Myocyte (in vitro differentiated cells): ENCODE results near the gene TANGO6. TPM values are rescaled to one million over a fixed set of nuclear protein-coding genes. Genes with fewer than 3 reads are reported as not detected.

Source experiments
- DNase-seq: peaks from one replicate; pipeline ENCODE4 v3.0.0-alpha.2; 2012; ENCODE audit warnings: low read depth
- total RNA-seq: library from RNA; depleted of rRNA; stranded (reverse); fragments of >200 nt; gene quantifications from 2 replicates; pipeline ENCODE4 v1.2.3, GENCODE V29; 2014

Gene TANGO6
- total RNA-seq, 1 donor from 2014 or later, result 11.4 TPM

DNA sequence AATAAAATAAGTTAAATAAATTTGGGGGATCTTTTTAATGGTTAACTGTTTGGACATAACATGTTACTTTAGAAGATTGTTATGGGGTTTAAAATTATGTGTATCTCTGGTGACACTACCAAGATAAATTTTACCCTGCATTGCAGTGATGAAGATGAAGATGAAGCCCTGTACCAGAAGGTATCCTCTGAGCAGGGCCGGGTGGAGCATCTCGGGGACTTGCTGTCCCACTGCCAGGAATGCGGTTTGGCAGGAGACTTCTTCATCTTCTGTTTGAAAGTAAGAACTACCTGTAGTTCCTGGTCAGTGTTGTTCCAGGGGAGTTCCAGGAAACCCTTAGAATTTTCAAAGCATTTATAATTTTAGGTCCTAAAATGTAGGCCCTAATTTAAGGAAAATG, 64.0 kb downstream of the TANGO6 start:
- no peak for DNase-seq

DNA sequence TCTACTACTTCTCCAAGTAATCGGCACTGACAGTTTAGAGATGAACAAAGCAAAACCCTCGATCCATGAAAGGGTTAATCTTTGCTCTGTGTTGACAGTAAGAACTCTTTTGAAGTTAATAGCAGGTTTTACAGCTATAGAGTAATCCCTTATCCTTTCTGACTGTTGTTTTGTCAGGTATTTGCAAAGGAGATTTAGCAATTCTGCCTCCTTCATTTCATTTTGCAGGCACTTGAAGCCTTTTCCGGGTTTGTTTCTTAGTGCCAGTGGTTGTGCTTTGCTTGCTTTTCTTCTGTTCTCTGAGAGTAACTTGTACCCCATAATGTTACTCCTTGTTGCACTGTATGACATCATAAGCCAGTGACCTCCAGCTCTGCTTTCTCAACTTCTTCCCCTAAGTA, 64.5 kb downstream of the TANGO6 start:
- no peak for DNase-seq

DNA sequence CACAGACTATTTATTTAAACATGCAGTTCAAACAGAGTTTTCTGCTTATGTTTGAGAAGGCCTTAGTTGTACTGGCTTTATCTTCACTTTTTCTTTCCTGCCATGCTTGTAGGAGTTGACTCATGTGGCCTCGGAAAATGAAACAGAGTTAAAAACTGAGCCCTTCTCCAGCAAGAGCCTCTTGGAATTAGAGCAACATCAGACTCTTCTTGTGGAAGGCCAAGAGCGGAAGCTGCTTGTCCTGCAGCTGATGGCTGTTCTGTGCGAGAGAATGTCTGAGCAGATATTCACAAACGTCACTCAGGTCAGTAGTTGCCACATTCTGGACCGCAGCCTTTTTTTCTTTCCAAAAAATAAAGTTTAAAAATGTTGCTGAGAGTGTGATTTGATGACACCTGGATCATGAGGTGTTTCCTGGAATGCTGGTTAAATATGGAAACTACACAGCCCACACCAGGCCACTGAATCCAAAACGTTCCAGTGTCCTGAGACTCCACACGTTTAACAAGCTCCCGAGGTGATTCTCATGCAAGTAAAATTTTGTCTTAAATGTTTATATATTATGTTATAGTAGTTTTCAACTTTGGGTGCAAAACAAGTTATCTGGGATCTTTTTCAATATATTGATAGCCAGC, 65.9 kb downstream of the TANGO6 start:
- DNase-seq, result no peak

DNA sequence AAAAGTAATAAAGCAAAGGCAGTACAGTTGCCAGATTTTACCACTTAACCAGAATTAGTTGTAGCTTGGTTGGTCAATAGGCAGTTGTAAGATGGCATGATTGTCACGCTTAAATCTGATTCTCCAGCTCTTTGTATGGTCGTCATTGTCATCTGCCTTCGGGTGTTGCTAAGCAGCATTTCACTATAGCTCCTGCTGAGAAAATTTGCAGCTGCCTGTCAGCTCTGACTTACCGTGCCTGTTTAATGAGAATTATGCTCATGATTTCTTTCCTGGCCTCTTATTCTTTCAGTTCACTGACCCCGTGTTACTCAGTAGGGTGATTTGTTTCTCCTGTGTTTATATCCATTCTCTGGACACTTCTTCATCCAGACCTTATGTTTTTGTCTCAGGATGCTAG, 66.7 kb downstream of the TANGO6 start:
- peak; percentile 1 for DNase-seq

DNA sequence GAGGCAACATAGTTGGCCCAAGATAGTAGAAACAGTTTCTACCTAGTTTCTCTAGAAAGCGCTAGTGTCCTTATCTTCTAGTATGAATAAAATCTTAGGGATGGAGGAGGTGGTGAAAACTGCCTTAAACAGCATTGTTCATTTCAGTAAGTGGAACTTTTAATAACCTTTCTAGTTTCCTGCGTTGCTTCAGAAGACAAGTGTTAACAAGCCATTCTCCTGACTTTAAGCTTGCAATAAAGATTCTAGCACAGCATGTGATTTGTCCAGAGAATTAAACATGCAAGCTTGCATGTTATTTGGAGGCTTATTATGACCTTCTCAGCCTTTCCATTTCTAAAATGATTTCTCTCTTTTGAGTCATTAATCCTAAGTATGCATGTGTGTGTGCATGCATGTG, 72.3 kb downstream of the TANGO6 start:
- no peak for DNase-seq

DNA sequence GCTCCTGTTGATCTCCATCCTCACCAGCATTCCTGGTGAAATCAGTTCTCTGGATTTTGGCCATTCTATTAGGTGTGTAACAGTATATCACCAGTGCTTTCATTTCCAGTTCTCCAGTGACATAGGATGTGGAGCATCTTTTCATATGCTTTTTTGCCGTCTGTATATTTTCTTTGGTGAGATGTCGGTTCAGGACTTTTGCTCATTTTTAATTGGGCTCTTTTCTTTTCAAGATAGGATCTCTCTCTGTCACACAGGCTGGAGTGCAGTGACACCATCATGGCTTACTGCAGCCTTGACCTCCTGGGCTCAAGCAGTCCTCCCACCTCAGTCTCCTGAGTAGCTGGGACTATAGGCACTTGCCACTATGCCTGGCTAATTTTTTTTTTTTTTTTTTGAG, 74.2 kb downstream of the TANGO6 start:
- DNase-seq, result no peak

DNA sequence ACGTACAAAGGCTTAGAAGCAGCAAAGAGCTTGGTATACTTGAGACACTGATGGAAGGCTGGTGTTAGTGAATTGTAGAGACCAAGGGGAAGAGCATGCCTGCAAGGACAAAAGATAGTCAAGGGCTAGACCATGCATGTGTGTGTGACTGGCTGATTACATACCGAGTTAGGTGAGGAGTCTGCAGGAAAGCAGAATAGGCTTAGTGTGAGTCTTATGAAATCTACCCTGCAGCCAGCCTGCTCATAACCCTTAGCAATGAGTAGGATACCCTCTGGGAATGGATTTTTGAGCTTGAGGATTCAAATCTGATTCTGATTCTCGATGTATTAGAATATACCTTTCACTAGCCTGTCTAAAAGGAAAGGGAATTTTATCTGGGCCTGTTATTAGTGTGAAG, 77.0 kb downstream of the TANGO6 start:
- no peak for DNase-seq

DNA sequence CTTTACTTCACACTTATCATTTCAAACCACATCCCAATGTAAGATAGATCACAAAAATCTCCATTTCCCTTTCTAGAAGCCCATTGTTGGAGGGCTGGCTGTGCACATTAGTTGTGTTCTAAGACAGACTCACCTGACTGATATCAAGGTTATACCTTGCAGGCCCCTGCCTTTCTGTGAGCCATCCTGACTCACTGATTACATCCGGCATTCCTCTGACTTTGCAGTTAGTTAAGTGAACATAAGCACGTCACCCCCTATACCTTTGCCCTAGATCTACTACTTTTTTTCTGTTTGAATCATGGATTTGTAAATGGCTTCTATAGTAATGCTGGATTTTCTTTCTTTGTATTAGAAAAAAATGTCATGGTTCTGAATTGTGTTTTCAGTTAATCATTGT, 78.3 kb downstream of the TANGO6 start:
- DNase-seq, result no peak

DNA sequence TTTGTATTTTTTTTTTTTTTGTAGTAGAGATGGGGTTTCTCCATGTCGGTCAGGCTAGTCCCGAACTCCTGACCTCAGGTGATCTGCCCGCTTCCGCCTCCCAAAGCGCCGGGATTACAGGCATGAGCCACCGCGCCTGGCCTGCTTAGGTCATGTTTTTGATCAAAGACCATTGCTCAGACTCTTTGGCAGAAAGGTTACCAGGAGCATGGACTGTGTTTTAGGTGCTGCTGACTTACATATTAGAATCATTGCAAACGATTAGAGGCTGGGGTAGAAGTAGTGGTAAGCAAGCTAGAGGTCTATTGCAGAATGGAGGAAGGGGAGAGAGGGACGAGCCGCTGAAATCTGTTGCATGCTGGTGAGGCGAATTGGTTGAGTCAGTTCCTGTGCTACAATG, 79.8 kb downstream of the TANGO6 start:
- DNase-seq, result no peak

DNA sequence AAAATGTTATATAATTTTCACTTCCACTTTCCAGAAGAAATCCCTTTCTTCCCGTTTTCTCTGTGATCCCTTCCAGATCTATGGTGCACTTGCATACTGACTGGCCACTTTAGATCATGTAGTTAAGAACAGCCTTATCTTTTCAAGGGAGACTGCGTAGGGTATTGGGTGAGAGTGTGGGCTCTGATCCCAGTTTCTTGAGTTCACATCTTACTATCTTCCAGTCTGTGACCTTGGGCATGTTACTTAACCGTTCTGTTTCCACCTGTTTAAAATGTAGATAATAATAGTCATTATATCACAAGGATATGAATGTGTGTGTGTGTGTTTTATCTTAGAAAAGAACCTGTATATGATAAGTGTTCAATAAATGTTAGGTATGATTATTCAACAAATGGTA, 83.7 kb downstream of the TANGO6 start:
- DNase-seq, result no peak

DNA sequence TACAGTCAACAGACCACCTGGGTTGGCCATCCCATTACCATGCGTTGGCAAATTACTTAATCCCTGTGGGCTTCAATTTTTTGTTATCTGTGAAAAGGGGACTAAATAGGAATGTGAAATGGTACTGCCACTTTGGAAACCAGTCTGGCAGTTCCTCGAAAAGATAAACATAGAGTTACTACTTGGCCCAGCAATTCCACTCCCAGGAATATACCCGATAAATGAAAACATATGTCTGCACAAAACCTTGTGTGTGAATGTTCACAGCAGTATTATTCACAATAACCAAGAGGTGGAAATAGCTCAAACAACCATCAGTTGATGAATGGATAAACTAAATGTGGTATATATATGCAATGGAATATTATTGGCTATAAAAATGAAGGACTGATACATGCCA, 87.9 kb downstream of the TANGO6 start:
- no peak for DNase-seq

DNA sequence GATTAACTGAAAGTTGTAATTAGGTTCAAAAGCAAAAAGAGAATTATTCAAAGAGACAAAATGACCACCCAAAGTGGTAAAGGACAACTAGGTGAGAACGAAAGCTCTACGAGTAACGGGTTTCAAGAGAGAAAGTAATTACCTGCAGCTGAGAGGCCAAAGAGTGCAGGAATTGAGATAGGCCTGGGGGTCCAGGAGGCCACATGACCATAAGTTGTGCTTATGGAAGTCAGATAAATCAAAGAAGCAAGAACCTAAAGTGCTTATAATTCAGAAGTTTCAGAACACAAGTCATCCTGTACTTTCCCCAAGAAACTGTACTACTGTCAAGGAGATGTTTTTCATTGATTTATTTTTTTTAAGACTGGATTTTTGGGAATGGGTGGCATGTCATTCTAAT, 91.1 kb downstream of the TANGO6 start:
- DNase-seq, result no peak

DNA sequence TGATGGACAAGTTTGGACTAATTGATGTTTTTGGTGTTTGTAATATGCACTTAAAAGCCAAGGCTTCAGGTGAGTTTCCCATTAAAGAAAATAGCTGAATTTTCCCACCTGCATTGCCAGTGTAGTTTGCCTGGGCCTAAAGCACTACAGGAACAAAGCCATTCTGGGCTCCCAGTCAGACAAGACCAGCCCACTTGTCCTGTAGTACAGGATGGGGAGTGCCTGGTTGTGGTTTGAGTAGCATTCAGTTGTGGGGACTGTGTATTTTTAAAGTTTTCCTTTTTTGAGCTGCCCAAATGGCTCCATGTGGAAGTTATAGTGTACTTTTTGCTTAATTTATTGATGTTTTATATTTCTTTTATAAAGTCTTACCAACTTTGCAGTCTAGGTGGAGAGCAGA, 91.7 kb downstream of the TANGO6 start:
- DNase-seq, result peak; percentile 37

DNA sequence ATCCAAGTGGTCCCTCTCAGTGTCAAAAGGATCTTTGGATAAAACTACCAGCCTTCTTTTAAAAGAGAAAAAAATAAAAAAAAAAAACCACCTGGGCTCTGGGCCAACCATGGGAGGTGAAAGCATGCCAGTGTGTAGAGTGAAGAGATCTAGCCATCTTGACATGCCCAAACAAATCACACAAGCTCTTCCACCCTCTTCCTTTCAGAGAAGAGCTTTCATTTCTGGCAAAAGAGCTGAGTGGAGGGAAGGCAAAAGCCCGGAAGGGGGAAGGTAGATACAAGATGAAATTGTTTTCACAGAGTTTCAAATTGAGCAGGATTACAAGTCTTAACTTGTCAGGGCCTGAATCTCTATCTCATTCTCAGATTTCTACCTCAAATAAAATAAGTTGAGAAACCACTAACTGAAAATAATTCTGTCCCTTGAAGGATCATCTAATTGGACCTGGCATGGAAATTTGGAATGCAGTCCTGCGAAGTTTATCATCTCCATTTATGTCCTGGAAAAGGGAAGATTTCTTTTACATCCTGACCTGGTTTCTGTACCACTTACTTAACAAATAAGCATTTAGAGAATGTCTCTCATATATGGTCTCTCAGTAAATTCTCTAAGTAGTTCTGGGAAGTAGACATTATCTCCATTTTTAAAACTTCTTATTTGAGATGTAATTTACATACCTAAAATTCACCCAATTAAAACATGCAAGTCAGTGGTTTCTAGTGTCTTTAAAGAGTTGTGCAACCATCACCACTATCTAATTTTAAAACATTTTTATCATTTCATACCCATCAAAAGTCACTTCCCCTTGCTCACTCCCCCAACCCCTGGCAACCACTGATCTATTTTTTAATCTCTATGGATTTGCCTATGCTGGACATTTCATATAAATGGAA, 93.7 kb downstream of the TANGO6 start:
- DNase-seq, result peak; percentile 44

DNA sequence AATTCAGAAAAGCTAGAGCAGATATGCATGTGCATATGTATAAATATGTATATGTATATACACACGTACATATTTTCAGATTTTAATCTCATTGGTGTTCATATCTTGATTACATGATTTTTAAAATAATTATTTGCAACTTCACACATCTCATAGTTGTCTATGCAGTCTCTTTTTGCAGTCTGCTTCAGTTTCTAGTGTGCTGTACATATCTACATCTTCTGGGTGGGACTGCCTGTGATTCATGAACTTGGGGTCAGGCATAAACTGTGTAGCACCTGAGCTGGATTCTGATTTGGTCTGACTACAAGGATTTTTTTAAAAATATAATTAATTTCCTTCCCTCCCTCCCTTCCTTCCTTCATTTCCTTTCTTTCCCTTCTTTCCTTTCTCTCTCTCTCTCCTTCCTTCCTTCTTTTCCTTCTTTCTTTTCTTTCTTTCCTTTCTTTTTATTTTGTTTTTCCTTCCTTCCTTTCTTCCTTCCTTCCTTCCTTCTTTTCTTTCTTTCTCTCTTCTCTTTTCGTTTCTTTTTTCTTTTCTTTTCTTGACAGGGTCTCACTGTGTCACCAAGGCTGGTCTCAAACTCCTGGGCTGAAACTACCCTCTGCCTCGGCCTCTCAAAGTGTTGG, 96.5 kb downstream of the TANGO6 start:
- no peak for DNase-seq

DNA sequence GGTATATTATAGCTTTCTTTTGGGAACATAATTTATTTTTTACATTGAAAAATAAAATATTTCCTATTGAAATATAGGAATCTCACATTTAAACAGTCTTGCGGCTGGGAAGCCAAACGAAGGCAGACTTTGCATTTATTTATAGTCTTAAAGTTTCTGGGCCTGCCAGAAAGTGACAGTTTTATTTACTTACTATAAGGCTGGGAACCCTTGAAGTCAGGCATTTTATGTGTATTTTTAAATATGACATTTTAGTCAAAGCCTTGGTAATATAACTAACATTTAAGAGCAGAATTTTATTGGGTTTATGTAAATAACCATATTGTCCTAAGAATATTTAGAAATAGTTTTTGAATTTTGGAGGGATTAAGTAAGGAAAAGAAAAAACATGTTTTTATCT, 97.5 kb downstream of the TANGO6 start:
- no peak for DNase-seq

DNA sequence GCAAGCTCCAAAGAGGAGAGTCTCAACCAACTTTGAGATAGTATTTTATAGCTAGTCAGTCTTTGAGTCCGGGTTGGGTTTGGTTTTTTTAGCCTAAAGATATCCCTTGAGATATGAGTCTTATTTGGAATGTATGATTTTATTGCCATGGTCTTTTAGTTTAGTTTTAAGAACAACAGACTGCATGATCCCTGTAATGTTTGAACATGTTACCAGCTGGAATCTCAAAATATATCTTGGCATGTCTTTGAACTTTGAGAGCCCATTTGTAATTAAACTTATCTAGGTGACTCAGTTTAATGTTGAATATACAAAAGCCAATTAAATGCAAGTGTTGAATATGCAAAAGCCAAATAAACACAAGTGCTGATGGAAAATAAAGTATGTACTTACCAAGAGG, 100.6 kb downstream of the TANGO6 start:
- no peak for DNase-seq

DNA sequence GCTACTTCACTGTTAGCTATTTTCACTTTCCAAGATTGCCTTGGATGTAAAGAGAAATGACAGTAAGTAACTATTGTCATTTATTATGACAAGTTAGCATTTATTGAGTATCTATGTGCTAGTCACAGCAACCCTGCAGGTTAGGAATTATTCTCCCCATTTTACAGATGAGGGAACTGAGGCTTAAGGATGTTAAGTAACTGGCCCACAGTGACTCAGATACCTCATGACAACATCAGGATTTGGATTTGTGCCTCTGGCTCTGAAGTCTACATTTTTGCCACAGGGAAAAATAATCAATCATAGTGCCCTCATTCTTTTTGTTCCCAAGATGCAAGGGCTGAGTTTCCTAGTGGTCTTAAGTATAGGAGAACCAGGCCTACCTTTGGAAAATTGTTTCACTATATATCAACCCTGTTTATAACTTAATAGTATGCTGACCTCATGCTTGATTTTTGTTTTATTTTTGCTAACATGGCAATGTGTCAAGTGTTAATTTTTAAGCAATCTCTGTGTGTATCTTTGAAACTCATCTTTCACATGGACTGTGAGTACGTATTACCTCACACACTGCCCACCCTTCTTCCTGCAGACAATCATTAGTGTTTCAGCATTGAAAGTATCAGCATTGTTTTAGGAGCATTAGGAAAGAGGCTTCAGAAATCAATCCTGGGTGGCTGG, 105.0 kb downstream of the TANGO6 start:
- DNase-seq, result no peak

DNA sequence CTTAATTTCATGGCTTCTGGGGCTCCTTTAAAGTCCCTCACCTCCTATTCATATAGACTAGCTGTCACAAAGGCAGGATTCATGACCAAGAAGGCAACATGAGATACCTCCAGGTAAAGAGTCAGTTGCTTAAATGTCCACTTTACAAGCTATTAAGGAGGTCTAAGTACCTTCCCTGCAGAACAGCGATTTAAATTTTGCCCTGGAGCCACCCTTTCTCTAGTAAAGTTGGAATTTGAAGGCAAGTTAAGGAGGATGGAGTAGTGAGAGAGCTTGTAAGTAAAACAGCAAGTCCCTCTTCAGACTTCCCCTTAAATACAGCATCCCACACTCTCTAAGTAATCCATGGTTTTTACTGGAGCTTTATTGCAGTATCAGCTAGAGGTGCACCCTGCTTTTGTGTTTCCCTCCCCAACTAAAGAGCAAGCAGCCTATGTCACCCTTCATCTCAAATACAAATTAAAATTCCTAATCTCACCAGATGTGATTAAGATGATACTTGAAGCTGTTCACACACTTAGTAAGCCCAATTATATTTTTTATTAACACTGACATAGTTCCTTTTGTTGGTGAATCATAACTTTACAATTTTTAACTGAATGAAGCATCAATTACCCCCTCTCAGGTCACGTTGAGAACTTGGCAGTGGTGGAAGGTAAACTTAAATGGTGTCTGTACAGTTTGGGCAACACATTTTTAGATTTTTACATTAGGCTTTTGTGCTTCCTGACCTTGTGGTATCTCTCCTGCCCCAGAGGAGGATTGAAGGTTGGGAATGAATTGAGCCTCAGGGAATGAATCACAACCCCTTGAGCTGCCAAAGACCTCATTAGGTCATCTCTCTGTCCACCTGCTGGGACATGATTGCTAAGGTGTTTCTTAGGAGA, 108.9 kb downstream of the TANGO6 start:
- DNase-seq, result no peak

DNA sequence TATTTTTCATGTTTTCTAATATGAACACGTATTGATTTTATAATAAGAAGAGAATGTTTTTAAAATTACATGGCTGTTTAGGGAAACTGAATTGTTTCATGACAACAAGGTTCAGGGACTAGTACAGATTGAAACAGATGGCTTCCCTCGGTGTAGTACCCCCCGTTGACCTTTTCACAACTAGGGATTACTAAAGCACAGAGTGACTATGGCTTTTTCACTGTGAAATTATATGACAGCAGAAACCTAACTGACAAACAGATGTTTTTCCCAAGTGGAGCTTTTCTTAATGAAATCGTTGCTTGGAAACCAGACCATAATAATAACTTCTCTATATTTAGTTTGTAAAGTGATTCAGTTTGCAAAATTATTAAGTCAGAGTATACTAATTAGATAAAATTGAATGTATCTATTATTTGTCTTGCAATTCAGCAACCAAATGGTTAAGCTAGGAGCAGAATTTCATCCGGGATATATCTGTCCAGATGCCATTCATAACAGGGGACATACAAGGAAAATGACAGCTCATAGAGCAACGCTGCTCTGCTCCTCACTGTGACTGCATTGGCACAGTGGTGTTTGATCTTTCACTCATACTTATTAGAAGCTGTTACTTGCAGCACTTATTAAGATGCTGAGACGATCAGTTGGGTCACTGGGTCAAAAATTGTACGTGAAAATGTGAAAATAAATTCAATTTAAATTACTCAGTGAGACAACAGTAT, 111.7 kb downstream of the TANGO6 start:
- DNase-seq, result peak; percentile 23
